HepG2 (cell line): ENCODE results near the gene TMEM39B.

ENCODE experiments used
- BRCA1 ChIP-seq: sonication (generic); formaldehyde crosslinking; IDR thresholded peaks from 2 replicates; pipeline ENCODE4 v1.4.0; 2020; ENCODE audit warnings: missing genetic modification reagents
- EZH2 ChIP-seq: conservative IDR thresholded peaks from 2 replicates; pipeline ENCODE4 v1.6.1; 2012; ENCODE audit warnings: mild to moderate bottlenecking, low read depth, low read length, moderate library complexity
- TF ChIP-seq, protein P1 (sequence below): sonication (generic); formaldehyde crosslinking; IDR thresholded peaks from 2 replicates; pipeline ENCODE4 v1.5.0; 2020; ENCODE audit warnings: mild to moderate bottlenecking, missing genetic modification reagents, moderate library complexity
- TF ChIP-seq, protein P2 (sequence below): IDR thresholded peaks from 2 replicates; pipeline ENCODE4 v1.6.1; 2012; ENCODE audit warnings: inconsistent platforms

DNA sequence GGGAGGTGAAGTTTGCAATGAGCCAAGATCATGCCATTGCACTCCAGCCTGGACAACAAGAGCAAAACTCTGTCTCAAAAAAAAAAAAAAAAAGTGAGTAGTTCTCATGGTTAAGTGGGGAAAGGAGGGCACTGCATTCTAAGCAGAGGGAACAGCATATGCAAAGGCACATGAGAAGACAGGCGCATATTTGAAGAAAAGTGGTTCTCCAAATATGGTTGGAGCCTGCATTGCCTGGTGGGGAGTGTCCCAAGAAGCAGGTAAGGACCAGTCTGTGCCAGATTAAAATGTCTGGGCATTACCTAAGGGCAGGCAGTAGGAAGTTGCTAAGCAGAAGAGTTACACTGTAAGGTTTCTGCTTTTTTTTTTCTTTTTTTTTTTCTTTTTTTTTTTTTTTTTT, 32.6 kb downstream of the TMEM39B start:
- TF ChIP-seq, protein P1, sequence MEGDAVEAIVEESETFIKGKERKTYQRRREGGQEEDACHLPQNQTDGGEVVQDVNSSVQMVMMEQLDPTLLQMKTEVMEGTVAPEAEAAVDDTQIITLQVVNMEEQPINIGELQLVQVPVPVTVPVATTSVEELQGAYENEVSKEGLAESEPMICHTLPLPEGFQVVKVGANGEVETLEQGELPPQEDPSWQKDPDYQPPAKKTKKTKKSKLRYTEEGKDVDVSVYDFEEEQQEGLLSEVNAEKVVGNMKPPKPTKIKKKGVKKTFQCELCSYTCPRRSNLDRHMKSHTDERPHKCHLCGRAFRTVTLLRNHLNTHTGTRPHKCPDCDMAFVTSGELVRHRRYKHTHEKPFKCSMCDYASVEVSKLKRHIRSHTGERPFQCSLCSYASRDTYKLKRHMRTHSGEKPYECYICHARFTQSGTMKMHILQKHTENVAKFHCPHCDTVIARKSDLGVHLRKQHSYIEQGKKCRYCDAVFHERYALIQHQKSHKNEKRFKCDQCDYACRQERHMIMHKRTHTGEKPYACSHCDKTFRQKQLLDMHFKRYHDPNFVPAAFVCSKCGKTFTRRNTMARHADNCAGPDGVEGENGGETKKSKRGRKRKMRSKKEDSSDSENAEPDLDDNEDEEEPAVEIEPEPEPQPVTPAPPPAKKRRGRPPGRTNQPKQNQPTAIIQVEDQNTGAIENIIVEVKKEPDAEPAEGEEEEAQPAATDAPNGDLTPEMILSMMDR (CRISPR knock-in tag): no peak
- TF ChIP-seq EZH2: no peak
- no peak for TF ChIP-seq BRCA1
- TF ChIP-seq, protein P2, sequence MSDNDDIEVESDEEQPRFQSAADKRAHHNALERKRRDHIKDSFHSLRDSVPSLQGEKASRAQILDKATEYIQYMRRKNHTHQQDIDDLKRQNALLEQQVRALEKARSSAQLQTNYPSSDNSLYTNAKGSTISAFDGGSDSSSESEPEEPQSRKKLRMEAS: no peak
